ENCODE measurements around the gene CCDC136. TPM values are rescaled to one million over a fixed set of nuclear protein-coding genes. Genes with fewer than 3 reads are reported as not detected.

The CCDC136 gene
- total RNA-seq, 1 donor from 2014 or later, result 3.0 TPM

- no peaks in the 10 kb centered on the region for H3K9me3 ChIP-seq
- TF ChIP-seq, protein P1, sequence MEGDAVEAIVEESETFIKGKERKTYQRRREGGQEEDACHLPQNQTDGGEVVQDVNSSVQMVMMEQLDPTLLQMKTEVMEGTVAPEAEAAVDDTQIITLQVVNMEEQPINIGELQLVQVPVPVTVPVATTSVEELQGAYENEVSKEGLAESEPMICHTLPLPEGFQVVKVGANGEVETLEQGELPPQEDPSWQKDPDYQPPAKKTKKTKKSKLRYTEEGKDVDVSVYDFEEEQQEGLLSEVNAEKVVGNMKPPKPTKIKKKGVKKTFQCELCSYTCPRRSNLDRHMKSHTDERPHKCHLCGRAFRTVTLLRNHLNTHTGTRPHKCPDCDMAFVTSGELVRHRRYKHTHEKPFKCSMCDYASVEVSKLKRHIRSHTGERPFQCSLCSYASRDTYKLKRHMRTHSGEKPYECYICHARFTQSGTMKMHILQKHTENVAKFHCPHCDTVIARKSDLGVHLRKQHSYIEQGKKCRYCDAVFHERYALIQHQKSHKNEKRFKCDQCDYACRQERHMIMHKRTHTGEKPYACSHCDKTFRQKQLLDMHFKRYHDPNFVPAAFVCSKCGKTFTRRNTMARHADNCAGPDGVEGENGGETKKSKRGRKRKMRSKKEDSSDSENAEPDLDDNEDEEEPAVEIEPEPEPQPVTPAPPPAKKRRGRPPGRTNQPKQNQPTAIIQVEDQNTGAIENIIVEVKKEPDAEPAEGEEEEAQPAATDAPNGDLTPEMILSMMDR (IDR thresholded peaks at IDR 0.05), result no peak
- DNase-seq (no peak), ATAC-seq (no peak)
- intact Hi-C loops (cut with DNase I), result no loop called here
- no peaks in the 10 kb centered on the region for H3K27me3 ChIP-seq (ENCODE audit: low read depth)
- no peak overlapping the region for H3K4me3 ChIP-seq
- no peaks in the 10 kb centered on the region for H3K36me3 ChIP-seq
- no peaks in the 10 kb centered on the region for H3K4me1 ChIP-seq
- no peak overlapping the region for H3K27ac ChIP-seq
Measured at GRCh38 chr7:128849804-128850490, 58.2 kb downstream of the CCDC136 start.

DNA sequence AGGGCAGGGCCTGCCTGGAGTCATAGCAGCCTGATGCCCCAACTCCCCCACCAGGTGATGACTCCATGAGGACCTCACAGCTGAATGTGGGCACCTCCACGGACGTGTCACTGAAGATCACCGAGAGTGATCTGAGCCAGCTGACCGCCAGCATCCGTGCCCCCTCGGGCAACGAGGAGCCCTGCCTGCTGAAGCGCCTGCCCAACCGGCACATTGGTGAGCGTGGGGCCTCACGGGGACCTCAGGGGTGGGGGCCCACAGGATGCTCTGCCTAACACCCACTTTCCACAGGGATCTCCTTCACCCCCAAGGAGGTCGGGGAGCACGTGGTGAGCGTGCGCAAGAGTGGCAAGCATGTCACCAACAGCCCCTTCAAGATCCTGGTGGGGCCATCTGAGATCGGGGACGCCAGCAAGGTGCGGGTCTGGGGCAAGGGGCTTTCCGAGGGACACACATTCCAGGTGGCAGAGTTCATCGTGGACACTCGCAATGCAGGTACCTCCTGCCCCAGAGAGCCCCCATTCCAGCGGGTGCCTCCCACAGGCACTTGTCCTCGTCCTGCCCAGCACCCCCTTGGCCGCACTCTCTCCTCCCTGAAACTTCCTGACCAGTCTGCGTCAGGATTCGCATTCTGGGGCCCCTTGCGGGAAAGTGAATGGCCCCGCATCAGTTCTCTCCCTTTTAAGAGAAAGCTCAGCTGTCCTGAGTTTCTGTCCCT lies 60.9 kb downstream of the CCDC136 start:
- Histone ChIP-seq H3K27ac (no peak overlapping the region), H3K9me3 (no peaks in the 10 kb centered on the region), H3K27me3 (ENCODE audit: low read depth) (no peaks in the 10 kb centered on the region), H3K4me1 (no peaks in the 10 kb centered on the region), H3K4me3 (no peak overlapping the region), H3K36me3 (no peaks in the 10 kb centered on the region)
- DNase-seq (no peak), ATAC-seq (no peak)
- intact Hi-C loops (cut with DNase I), result no loop called here
- TF ChIP-seq, protein P1 (IDR thresholded peaks at IDR 0.05), result no peak

DNA sequence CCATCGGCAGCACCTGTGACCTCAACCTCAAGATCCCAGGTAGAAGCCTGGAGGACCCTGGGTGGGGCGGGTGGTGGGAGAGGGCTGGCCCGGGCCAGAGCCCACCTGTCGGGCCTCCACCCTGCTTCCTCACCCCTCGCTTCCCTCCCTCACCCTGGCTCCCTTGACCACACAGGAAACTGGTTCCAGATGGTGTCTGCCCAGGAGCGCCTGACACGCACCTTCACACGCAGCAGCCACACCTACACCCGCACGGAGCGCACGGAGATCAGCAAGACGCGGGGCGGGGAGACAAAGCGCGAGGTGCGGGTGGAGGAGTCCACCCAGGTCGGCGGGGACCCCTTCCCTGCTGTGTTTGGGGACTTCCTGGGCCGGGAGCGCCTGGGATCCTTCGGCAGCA lies 62.0 kb downstream of the CCDC136 start:
- no peaks in the 10 kb centered on the region for H3K9me3 ChIP-seq
- TF ChIP-seq, protein P1 (IDR thresholded peaks at IDR 0.05), result no peak
- H3K27me3 ChIP-seq (ENCODE audit: low read depth), result no peaks in the 10 kb centered on the region
- no peak for ATAC-seq
- no peaks in the 10 kb centered on the region for H3K4me1 ChIP-seq
- no peak overlapping the region for H3K4me3 ChIP-seq
- no peak for DNase-seq
- no peak overlapping the region for H3K27ac ChIP-seq
- H3K36me3 ChIP-seq, result no peaks in the 10 kb centered on the region
- intact Hi-C loops (cut with DNase I), result no loop called here

DNA sequence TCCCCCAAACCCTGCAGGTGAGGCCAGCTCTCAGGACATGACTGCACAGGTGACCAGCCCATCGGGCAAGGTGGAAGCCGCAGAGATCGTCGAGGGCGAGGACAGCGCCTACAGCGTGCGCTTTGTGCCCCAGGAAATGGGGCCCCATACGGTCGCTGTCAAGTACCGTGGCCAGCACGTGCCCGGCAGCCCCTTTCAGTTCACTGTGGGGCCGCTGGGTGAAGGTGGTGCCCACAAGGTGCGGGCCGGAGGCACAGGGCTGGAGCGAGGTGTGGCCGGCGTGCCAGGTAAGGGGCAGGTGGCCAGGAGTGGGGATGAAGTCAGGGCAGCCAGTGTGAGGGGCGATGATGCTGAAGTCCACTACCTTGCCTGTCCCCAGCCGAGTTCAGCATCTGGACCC lies 62.6 kb downstream of the CCDC136 start:
- Histone ChIP-seq H3K4me3 (no peak overlapping the region), H3K27ac (no peak overlapping the region), H3K36me3 (no peaks in the 10 kb centered on the region), H3K4me1 (no peaks in the 10 kb centered on the region), H3K9me3 (no peaks in the 10 kb centered on the region), H3K27me3 (ENCODE audit: low read depth) (no peaks in the 10 kb centered on the region)
- intact Hi-C loops (cut with DNase I), result no loop called here
- DNase-seq (no peak), ATAC-seq (no peak)
- TF ChIP-seq, protein P1 (IDR thresholded peaks at IDR 0.05), result no peak

GRCh38 chr7:128855559-128855958 lies 63.8 kb downstream of the CCDC136 start:
- Histone ChIP-seq H3K27me3 (ENCODE audit: low read depth) (no peaks in the 10 kb centered on the region), H3K9me3 (no peaks in the 10 kb centered on the region), H3K36me3 (no peaks in the 10 kb centered on the region), H3K4me3 (no peak overlapping the region), H3K27ac (no peak overlapping the region), H3K4me1 (peaks cover 6% of the 10 kb centered on the region)
- no peak for DNase-seq
- TF ChIP-seq, protein P1 (IDR thresholded peaks at IDR 0.05), result no peak
- intact Hi-C loops (cut with DNase I), result no loop called here
- no peak for ATAC-seq
